Hepatocyte (in vitro differentiated cells): Measurements from ENCODE around the gene AAGAB.
"Not testable (repeated sequence)": the region's sequence is repeated elsewhere in the genome, so short reads cannot be mapped to it uniquely, and the experiment has no call there.

ENCODE experiments used
- CTCF ChIP-seq: fragments of 200-600 bp; sonication (generic); IDR thresholded peaks from 2 replicates; pipeline ENCODE4 v1.5.1; 2016; ENCODE audit warnings: antibody characterized with exemption, mild to moderate bottlenecking; ENCODE audit not compliant: poor library complexity
- EZH2 ChIP-seq: fragments of 200-600 bp; sonication (generic); IDR thresholded peaks from 2 replicates; pipeline ENCODE4 v1.6.1; 2016; ENCODE audit warnings: antibody characterized with exemption, mild to moderate bottlenecking, borderline replicate concordance

- not testable (repeated sequence) for TF ChIP-seq CTCF, EZH2
These were observed 101.4 kb downstream of the AAGAB start for GRCh38 chr15:67153044-67153443.
